ENCODE results near the gene NEURL2. TPM values are rescaled to one million over a fixed set of nuclear protein-coding genes. Genes with fewer than 3 reads are reported as not detected.

The NEURL2 gene, protein sequence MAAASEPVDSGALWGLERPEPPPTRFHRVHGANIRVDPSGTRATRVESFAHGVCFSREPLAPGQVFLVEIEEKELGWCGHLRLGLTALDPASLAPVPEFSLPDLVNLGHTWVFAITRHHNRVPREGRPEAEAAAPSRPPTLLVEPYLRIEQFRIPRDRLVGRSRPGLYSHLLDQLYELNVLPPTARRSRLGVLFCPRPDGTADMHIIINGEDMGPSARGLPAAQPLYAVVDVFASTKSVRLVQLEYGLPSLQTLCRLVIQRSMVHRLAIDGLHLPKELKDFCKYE
- 2.0 and 3.3 TPM in 2 replicates for total RNA-seq

GRCh38 chr20:45890985-45891983 is at the start of gene NEURL2, which contains the start of gene CTSA:
TSS of gene NEURL2 (minus strand) at chr20:45891208. CDS start at chr20:45890991, 217 bp downstream.
TSS of gene CTSA (plus strand) at chr20:45891335. CDS start at chr20:45891569, 234 bp downstream.

DNA sequence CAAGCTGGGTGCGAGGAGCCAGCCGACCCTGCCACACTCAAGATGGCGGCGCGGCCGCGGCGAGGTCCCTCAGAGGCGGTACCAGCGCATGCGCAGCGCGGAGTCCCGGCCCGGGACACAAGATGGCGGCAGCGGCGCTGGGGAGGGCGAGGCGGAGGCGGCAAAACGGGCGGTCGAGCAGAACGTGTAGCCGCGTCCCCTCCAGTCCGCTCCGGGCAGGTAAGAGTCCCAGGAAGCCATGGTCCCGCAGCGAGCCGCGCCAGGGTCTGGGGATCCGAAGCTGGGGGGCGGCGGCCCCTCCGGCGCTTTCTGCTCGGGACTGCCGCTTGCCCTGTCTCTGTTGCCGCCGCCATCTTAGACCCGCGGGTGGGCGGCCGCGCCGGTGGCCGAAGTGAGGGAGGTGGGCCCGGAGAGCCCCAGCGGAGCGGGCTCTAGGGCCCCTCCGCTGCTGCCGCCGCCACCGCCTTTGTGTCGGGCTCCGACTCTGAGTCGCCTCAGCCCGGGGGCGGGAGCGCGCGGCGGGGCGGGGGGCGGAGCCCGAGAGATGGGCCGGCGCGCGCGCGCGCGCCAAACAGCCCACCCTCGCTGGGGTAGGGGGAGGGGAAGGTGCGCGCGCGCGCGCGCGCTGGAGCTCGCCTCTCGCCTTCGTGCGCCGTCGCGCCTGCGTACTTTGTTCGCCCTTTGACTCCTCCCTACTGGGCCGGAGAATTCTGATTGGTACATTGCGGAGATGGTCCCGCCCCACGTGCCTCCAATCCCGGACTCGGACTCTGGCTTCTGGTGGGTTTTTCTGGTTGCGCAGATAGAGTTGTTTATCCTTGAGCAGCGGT is 43.8 kb upstream of the NEURL2 start, which contains the start of gene PCIF1:
TSS of gene PCIF1 (plus strand) at position 98 of the 830 bp plus-strand sequence. CDS start 4,317 bp downstream, outside the sequence.

GRCh38 chr20:45911486-45912343 is 20.7 kb upstream of the NEURL2 start, which contains the start of gene PLTP:
TSS of gene PLTP (minus strand) at chr20:45912155. CDS start at chr20:45911452, 703 bp downstream.

DNA sequence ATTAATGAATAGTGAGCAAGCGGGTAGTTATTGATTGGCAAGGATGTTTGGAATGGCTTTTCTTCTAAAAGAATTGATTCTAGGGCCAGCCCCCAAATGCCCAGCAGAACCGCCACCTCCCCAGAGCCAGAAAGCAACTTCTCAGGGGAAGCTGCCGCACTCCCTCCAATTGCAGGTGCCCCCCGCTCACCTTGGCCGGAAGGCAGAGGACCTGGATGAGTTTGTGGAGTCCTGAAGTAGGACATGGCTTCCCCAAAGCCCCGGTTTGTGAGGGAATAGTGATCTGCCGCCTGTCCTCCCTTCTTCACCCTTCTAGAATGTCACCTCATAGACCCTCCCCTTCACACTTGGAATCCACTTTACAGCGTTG is 3.7 kb downstream of the NEURL2 start, which contains the start of gene SPATA25:
TSS of gene SPATA25 (minus strand) at position 277 of the 370 bp plus-strand sequence. CDS start at position 245, 32 bp downstream.

GRCh38 chr20:45880988-45881788 is 9.8 kb downstream of the NEURL2 start, which contains the start of gene ZSWIM1:
TSS of gene ZSWIM1 (plus strand) at chr20:45881227. CDS start at chr20:45882593, 1,366 bp downstream.

GRCh38 chr20:45857114-45857881 is 33.7 kb downstream of the NEURL2 start, which contains the start of the genes ACOT8 and ZSWIM3:
TSS of gene ACOT8 (minus strand) at chr20:45857392. CDS start at chr20:45857315, 77 bp downstream.
TSS of gene ZSWIM3 (plus strand) at chr20:45857614. CDS start at chr20:45857826, 212 bp downstream.

Other genes with a start within 250 kb of the NEURL2 start
- gene WFDC11, start 221.0 kb downstream of the NEURL2 start, total RNA-seq = not detected in 2 replicates
- not detected in 2 replicates for gene WFDC13, start 189.2 kb downstream of the NEURL2 start, total RNA-seq
- not detected in 2 replicates for gene WFDC10B, start 186.2 kb downstream of the NEURL2 start, total RNA-seq
- gene SPINT4, start 168.9 kb downstream of the NEURL2 start, total RNA-seq = not detected in 2 replicates
- gene WFDC3, start 99.3 kb downstream of the NEURL2 start, total RNA-seq = 0.13 TPM in 1 of 2 replicates, not detected in the other
- 18.8 and 22.7 TPM in 2 replicates for gene DNTTIP1, start 99.3 kb downstream of the NEURL2 start, total RNA-seq
- gene UBE2C, start 78.6 kb downstream of the NEURL2 start, total RNA-seq = 34.0 and 61.5 TPM in 2 replicates
- gene TNNC2, start 63.9 kb downstream of the NEURL2 start, total RNA-seq = not detected in 2 replicates
- 19.8 and 22.3 TPM in 2 replicates for gene SNX21, start 57.4 kb downstream of the NEURL2 start, total RNA-seq
- gene ACOT8, start 33.8 kb downstream of the NEURL2 start, total RNA-seq = 16.8 and 24.0 TPM in 2 replicates
- gene ZSWIM3, start 33.6 kb downstream of the NEURL2 start, total RNA-seq = 4.8 and 5.4 TPM in 2 replicates
- gene ZSWIM1, start 10.0 kb downstream of the NEURL2 start, total RNA-seq = 9.3 and 10.4 TPM in 2 replicates
- 0.79 and 1.2 TPM in 2 replicates for gene SPATA25, start 3.6 kb downstream of the NEURL2 start, total RNA-seq
- gene CTSA, start 127 bp upstream of the NEURL2 start, total RNA-seq = 55.5 and 55.7 TPM in 2 replicates
- 13.4 and 17.0 TPM in 2 replicates for gene PLTP, start 20.9 kb upstream of the NEURL2 start, total RNA-seq
- 12.2 and 15.7 TPM in 2 replicates for gene PCIF1, start 43.5 kb upstream of the NEURL2 start, total RNA-seq
- 18.6 and 20.5 TPM in 2 replicates for gene ZNF335, start 81.0 kb upstream of the NEURL2 start, total RNA-seq
- not detected in 2 replicates for gene MMP9, start 117.7 kb upstream of the NEURL2 start, total RNA-seq
- under 0.01 and 0.22 TPM in 2 replicates for gene SLC12A5, start 138.0 kb upstream of the NEURL2 start, total RNA-seq
- gene NCOA5, start 198.8 kb upstream of the NEURL2 start, total RNA-seq = 28.3 and 29.2 TPM in 2 replicates
- 8.4 and 19.2 TPM in 2 replicates for gene CD40, start 227.1 kb upstream of the NEURL2 start, total RNA-seq